Neuronal stem cell (in vitro differentiated cells): ENCODE data around the gene HKDC1.

Source experiments
- DNase-seq: peaks from one replicate; pipeline ENCODE4 v3.0.0-alpha.2; 2013; ENCODE audit warnings: low spot score
- H2AFZ ChIP-seq: one replicate; pipeline ENCODE4 v1.6.1; 2013; ENCODE audit warnings: mild to moderate bottlenecking, low read length, inconsistent platforms
- H2AK5ac ChIP-seq: 2 replicates; pipeline ENCODE4 v1.6.1; 2013; ENCODE audit warnings: low read depth, mild to moderate bottlenecking, inconsistent platforms, low read length, moderate library complexity, mixed read lengths
- H2BK120ac ChIP-seq: 2 replicates; pipeline ENCODE4 v1.6.1; 2013; ENCODE audit warnings: low read depth, mild to moderate bottlenecking, inconsistent platforms, low read length, moderate library complexity, mixed read lengths
- H2BK12ac ChIP-seq: one replicate; pipeline ENCODE4 v1.6.1; 2013; ENCODE audit warnings: low read length, inconsistent platforms
- H2BK15ac ChIP-seq: 2 replicates; pipeline ENCODE4 v1.6.1; 2013; ENCODE audit warnings: mild to moderate bottlenecking, low read length, inconsistent platforms, mixed read lengths
- H2BK5ac ChIP-seq: one replicate; pipeline ENCODE4 v1.6.1; 2013; ENCODE audit warnings: inconsistent platforms, mild to moderate bottlenecking, low read length, moderate library complexity
- H3K14ac ChIP-seq: one replicate; pipeline ENCODE4 v1.6.1; 2013; ENCODE audit warnings: low read length, inconsistent platforms
- H3K18ac ChIP-seq: 2 replicates; pipeline ENCODE4 v1.6.1; 2013; ENCODE audit warnings: low read length, inconsistent platforms
- H3K23ac ChIP-seq: 2 replicates; pipeline ENCODE4 v1.6.1; 2013; ENCODE audit warnings: low read depth, mild to moderate bottlenecking, mixed read lengths, low read length, inconsistent platforms; ENCODE audit not compliant: poor library complexity
- H3K27ac ChIP-seq: replicated peaks from 3 replicates; pipeline ENCODE4 v1.5.1; 2013; ENCODE audit warnings: low read length, inconsistent platforms
- H3K27me3 ChIP-seq, 3 experiments: 2 replicates each; pipeline ENCODE4 v1.6.1; 2013; ENCODE audit warnings: low read length in 3 of 3, mild to moderate bottlenecking in 2 of 3, inconsistent platforms in 1 of 3, low read depth in 1 of 3, mixed read lengths in 1 of 3, moderate library complexity in 1 of 3; ENCODE audit not compliant: control insufficient read depth in 3 of 3, insufficient read depth in 3 of 3
- H3K36me3 ChIP-seq, 2 donors: replicated peaks in 1 of 2; 2 replicates each; pipeline ENCODE4 v1.6.1; 2013; ENCODE audit warnings: low read length in 2 of 2; ENCODE audit not compliant: control insufficient read depth in 2 of 2, insufficient read depth in 2 of 2
- H3K4ac ChIP-seq: 2 replicates; pipeline ENCODE4 v1.6.1; 2013; ENCODE audit warnings: inconsistent platforms, mild to moderate bottlenecking, low read length, moderate library complexity
- H3K4me1 ChIP-seq, 2 donors: 1 replicate in 1 of 2; 2 replicates in 1 of 2; pipeline ENCODE4 v1.6.1; 2013; ENCODE audit warnings: low read length in 2 of 2, low read depth in 1 of 2; ENCODE audit not compliant: control insufficient read depth in 2 of 2, insufficient read depth in 1 of 2
- H3K4me2 ChIP-seq: one replicate; pipeline ENCODE4 v1.6.1; 2013; ENCODE audit warnings: mild to moderate bottlenecking, low read length, inconsistent platforms; ENCODE audit not compliant: insufficient read depth, poor library complexity, severe bottlenecking
- H3K4me3 ChIP-seq, 2 donors: 2 replicates each; pipeline ENCODE4 v1.5.1; 2013; ENCODE audit warnings: low read length in 2 of 2, mild to moderate bottlenecking in 2 of 2, inconsistent platforms in 1 of 2, moderate library complexity in 1 of 2
- H3K79me1 ChIP-seq: one replicate; pipeline ENCODE4 v1.6.1; 2013; ENCODE audit warnings: low read depth, mild to moderate bottlenecking, inconsistent platforms, low read length, moderate library complexity
- H3K9ac ChIP-seq: one replicate; pipeline ENCODE4 v1.6.1; 2013; ENCODE audit warnings: mild to moderate bottlenecking, low read depth, low read length, inconsistent platforms; ENCODE audit not compliant: poor library complexity
- H3K9me3 ChIP-seq, 2 donors: replicated peaks in 1 of 2; 2 replicates each; pipeline versions ENCODE3 to v1.6.1; 2013; ENCODE audit warnings: low read length in 2 of 2, mild to moderate bottlenecking in 2 of 2, inconsistent platforms in 1 of 2, low read depth in 1 of 2, mixed read lengths in 1 of 2, moderate library complexity in 1 of 2; ENCODE audit not compliant: control insufficient read depth in 2 of 2, insufficient read depth in 1 of 2
- H4K8ac ChIP-seq: one replicate; pipeline ENCODE4 v1.6.1; 2013; ENCODE audit warnings: low read depth, mild to moderate bottlenecking, inconsistent platforms, low read length, moderate library complexity
- H4K91ac ChIP-seq: one replicate; pipeline ENCODE4 v1.6.1; 2013; ENCODE audit warnings: low read length, low read depth, mild to moderate bottlenecking, inconsistent platforms; ENCODE audit not compliant: poor library complexity
- WGBS, 2 donors: extraction: QIAGEN DNeasy Blood & Tissue Kit; methylation state at CpG; one replicate each; pipeline ENCODE4 v1.1.7; 2013; ENCODE audit warnings: missing lambda C conversion rate in 2 of 2, mixed read lengths in 1 of 2; ENCODE audit not compliant: insufficient read length in 2 of 2, insufficient replicate concordance in 1 of 2; ENCODE audit errors: extremely low coverage in 2 of 2; 5-methylcytosine and 5-hydroxymethylcytosine counted together

The HKDC1 gene

DNA sequence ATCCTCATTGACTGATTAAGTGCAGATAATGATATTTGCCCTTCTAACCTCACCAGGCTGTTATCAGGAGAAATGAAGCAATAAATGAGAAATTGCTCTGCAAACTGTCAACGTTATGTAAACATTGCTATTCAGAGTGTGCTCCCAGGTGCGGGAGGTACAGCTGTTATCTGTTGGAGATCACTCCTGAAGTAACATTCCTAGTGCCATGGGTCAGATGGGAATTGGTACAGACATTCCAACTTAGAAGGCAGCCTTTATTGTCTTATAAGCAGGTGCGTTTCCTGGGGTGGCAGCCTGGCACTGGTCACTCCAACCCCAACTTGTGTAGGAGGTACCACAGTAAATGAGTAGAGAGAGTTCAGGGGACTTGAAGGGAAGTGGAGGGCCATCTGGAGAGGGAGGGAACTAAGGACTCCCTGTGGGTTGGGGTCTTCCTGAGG is 95.0 kb downstream of the HKDC1 start:
- Histone ChIP-seq H2BK12ac (no peak overlapping the region), H3K9ac (no peak overlapping the region), H4K91ac (no peak overlapping the region), H3K4ac (no peak overlapping the region), H3K79me1 (peaks cover 4% of the 10 kb centered on the region), H4K8ac (no peak overlapping the region), H2BK120ac (no peak overlapping the region), H2BK15ac (no peak overlapping the region), H3K36me3 (no peaks in the 10 kb centered on the region), H2BK5ac (no peak overlapping the region), H3K4me2 (no peak overlapping the region), H3K9me3 (no peaks in the 10 kb centered on the region), H3K14ac (no peak overlapping the region), H2AFZ (no peak overlapping the region), H3K27ac (no peak overlapping the region), H3K4me1 (peaks cover 7% of the 10 kb centered on the region in 2 donors), H3K23ac (no peak overlapping the region), H2AK5ac (no peak overlapping the region), H3K18ac (no peak overlapping the region), H3K27me3 (peaks cover 0 to 46% (median 3%) of the 10 kb centered on the region in 3 experiments), H3K4me3 (no peak overlapping the region)
- DNase-seq: no peak
- WGBS, 2 donors: no CpG with 5 or more reads among the region's 3 CpGs

GRCh38 chr10:69315610-69316312 is 95.6 kb downstream of the HKDC1 start:
- Histone ChIP-seq H3K23ac (peak overlapping the region; percentile 37), H3K4me3 (no peak overlapping the region), H3K79me1 (peaks cover 4% of the 10 kb centered on the region), H4K91ac (no peak overlapping the region), H3K36me3 (no peaks in the 10 kb centered on the region), H2AFZ (peak overlapping the region; percentile 8), H3K18ac (no peak overlapping the region), H2BK15ac (no peak overlapping the region), H3K14ac (no peak overlapping the region), H3K4me2 (no peak overlapping the region), H3K4me1 (peaks cover 7% of the 10 kb centered on the region in 2 donors), H3K27ac (no peak overlapping the region), H3K9me3 (no peaks in the 10 kb centered on the region), H4K8ac (no peak overlapping the region), H2AK5ac (no peak overlapping the region), H3K9ac (no peak overlapping the region), H3K4ac (no peak overlapping the region), H2BK120ac (no peak overlapping the region), H2BK12ac (no peak overlapping the region), H3K27me3 (peaks cover 0 to 46% (median 3%) of the 10 kb centered on the region in 3 experiments), H2BK5ac (no peak overlapping the region)
- no peak for DNase-seq
- WGBS, 2 donors: no CpG with 5 or more reads among the region's 6 CpGs

- peaks cover 7% of the 10 kb centered on the region in 2 donors for H3K4me1 ChIP-seq
- no peaks in the 10 kb centered on the region for H3K9me3 ChIP-seq
- peak overlapping the region; percentile 8 for H2AFZ ChIP-seq
- no peak overlapping the region for H3K14ac ChIP-seq
- no peak for DNase-seq
- H3K9ac ChIP-seq: no peak overlapping the region
- H3K27me3 ChIP-seq: peaks cover 0 to 42% (median 3%) of the 10 kb centered on the region in 3 experiments
- no CpG with 5 or more reads among the region's 6 CpGs for WGBS, 2 donors
- no peak overlapping the region for H3K23ac ChIP-seq
- no peak overlapping the region for H2BK15ac ChIP-seq
- no peak overlapping the region for H2BK12ac ChIP-seq
- H4K91ac ChIP-seq: no peak overlapping the region
- no peak overlapping the region for H2BK120ac ChIP-seq
- no peak overlapping the region for H3K4me2 ChIP-seq
- H3K4me3 ChIP-seq: no peak overlapping the region
- no peak overlapping the region for H3K4ac ChIP-seq
- H2BK5ac ChIP-seq: no peak overlapping the region
- H3K36me3 ChIP-seq: no peaks in the 10 kb centered on the region
- no peak overlapping the region for H4K8ac ChIP-seq
- no peak overlapping the region for H3K18ac ChIP-seq
- no peak overlapping the region for H3K27ac ChIP-seq
- H2AK5ac ChIP-seq: no peak overlapping the region
- H3K79me1 ChIP-seq: peaks cover 4% of the 10 kb centered on the region
These were observed 96.4 kb downstream of the HKDC1 start for GRCh38 chr10:69316313-69317059.
